ENCODE results near the gene CCDC167. TPM values are rescaled to one million over a fixed set of nuclear protein-coding genes. Genes with fewer than 3 reads are reported as not detected.

CCDC167 gene
- total RNA-seq (2021; fragmentation: NEBNext Ultra II Directional; extraction: Animal tissue kit (Norgen Biotek cat#: 25700)), result 10 to 100 TPM; 19.0 to 23.8 (median 22.4) TPM
- long read RNA-seq, transcript CCDC167-201 (4 exons, 619 nt), result major isoform, 18 of 19 reads
- long read RNA-seq, partial matches to known transcripts, result 1 of 19 reads
- long read RNA-seq, other reads (novel, unspliced or antisense), result 0 of 19 reads

DNA sequence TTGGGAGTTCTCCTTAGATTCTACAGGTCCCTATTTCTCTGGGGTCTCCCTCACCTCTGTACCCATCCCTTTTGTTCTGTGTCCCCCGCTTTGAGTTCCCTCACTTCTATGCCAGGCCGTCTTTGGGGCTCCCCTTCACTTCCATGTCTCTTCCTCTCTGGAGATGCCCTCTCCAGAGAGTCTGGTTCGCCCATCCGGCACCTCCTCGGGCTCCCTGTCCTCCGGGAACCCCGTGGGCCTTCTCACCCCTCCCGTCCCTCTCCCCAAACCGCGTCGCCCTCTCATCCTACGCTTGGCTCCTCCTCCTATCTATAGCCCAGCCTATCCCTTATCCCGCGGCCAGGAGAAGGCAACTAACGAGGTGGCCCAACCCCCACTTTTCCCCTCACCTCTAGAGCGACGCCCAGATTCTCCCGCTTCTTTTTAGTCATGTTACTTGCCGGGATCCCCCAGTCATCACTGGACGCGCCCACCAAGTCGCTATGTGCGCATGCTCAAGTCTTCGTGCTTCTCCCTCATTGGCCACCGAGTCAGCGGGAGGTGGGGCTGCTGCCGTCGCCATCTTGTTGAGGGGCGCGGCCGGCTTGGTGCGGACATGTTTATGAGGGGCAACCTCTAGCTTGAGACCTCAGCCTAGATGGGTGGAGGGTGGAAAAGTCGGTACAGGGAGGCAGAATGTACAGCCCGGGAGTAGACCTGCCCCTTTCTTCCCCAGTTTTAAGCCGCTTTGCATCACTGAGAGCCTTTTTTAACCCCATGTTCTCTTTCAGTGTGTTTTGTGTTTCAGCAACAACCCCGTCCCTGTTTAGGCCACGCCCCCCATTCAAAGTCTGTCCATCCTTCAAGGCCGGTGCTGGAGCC is at the start of gene CCDC167:
Gene CCDC167, minus strand, starts transcription at position 461 of the 861 bp plus-strand sequence. Its CDS starts 30 bp downstream, at position 431.
- TF ChIP-seq CTCF (IDR thresholded peaks at IDR 0.05), result no peak
- H3K36me3 Mint-ChIP-seq (ENCODE audit: low read depth), result no peaks in the 10 kb centered on the region
- peaks cover 21% of the 10 kb centered on the region for H3K4me1 Mint-ChIP-seq (ENCODE audit: low read depth)
- no peaks in the 10 kb centered on the region for H3K9me3 Mint-ChIP-seq
- peak; percentile 96 for DNase-seq
- peak within 1 kb of the TSS; percentile 96 for H3K4me3 Mint-ChIP-seq
- peak within 1 kb of the TSS; percentile 89 for H3K27ac Mint-ChIP-seq
- H3K27me3 Mint-ChIP-seq (ENCODE audit: insufficient read depth), result peaks cover 16% of the 10 kb centered on the region

GRCh38 chr6:37549154-37549553 is 49.5 kb upstream of the CCDC167 start:
- DNase-seq, result no peak
- H3K36me3 Mint-ChIP-seq (ENCODE audit: low read depth), result no peaks in the 10 kb centered on the region
- H3K4me1 Mint-ChIP-seq (ENCODE audit: low read depth), result peaks cover 30% of the 10 kb centered on the region
- peaks cover 16% of the 10 kb centered on the region for H3K27me3 Mint-ChIP-seq (ENCODE audit: insufficient read depth)
- no peaks in the 10 kb centered on the region for H3K9me3 Mint-ChIP-seq
- no peak overlapping the region for H3K27ac Mint-ChIP-seq
- no peak overlapping the region for H3K4me3 Mint-ChIP-seq
- no peak for TF ChIP-seq CTCF (IDR thresholded peaks at IDR 0.05)

- H3K9me3 Mint-ChIP-seq, result no peaks in the 10 kb centered on the region
- TF ChIP-seq CTCF (IDR thresholded peaks at IDR 0.05), result no peak
- H3K36me3 Mint-ChIP-seq (ENCODE audit: low read depth), result no peaks in the 10 kb centered on the region
- no peak overlapping the region for H3K27ac Mint-ChIP-seq
- DNase-seq, result no peak
- no peak overlapping the region for H3K4me3 Mint-ChIP-seq
- H3K27me3 Mint-ChIP-seq (ENCODE audit: insufficient read depth), result peaks cover 16% of the 10 kb centered on the region
- H3K4me1 Mint-ChIP-seq (ENCODE audit: low read depth), result peaks cover 20% of the 10 kb centered on the region
These were observed 48.5 kb upstream of the CCDC167 start for GRCh38 chr6:37548067-37548674.

DNA sequence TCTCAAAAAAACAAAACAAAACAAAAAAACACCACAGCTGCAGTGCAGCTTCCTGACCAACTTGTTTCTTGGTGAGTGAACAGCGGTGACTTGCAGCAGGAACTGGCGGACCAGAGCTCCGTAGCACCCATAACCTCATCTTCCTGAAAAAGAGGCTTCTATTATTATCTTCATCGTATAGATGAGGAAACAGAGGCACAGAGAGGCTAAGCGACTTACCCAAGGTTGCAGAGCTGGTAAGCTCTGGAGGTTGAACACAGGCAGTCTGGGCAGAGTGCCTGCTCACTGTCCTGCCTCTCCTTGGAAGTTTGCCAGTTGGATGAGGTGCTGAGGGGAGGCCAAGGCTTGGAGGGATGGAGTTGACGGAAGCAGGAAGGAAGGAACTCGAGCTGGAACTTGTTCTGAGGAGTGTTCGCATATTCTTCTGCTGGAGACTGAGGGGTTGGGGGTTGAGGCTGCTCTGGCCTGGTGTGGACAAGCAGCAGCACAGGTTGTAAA is 47.9 kb upstream of the CCDC167 start:
- TF ChIP-seq CTCF (IDR thresholded peaks at IDR 0.05), result no peak
- Mint-ChIP-seq H3K36me3 (ENCODE audit: low read depth) (no peaks in the 10 kb centered on the region), H3K27me3 (ENCODE audit: insufficient read depth) (peaks cover 16% of the 10 kb centered on the region), H3K9me3 (no peaks in the 10 kb centered on the region), H3K27ac (no peak overlapping the region), H3K4me1 (ENCODE audit: low read depth) (peaks cover 14% of the 10 kb centered on the region), H3K4me3 (no peak overlapping the region; the same call in 1 of the 2 replicates)
- DNase-seq, result peak; percentile 34

DNA sequence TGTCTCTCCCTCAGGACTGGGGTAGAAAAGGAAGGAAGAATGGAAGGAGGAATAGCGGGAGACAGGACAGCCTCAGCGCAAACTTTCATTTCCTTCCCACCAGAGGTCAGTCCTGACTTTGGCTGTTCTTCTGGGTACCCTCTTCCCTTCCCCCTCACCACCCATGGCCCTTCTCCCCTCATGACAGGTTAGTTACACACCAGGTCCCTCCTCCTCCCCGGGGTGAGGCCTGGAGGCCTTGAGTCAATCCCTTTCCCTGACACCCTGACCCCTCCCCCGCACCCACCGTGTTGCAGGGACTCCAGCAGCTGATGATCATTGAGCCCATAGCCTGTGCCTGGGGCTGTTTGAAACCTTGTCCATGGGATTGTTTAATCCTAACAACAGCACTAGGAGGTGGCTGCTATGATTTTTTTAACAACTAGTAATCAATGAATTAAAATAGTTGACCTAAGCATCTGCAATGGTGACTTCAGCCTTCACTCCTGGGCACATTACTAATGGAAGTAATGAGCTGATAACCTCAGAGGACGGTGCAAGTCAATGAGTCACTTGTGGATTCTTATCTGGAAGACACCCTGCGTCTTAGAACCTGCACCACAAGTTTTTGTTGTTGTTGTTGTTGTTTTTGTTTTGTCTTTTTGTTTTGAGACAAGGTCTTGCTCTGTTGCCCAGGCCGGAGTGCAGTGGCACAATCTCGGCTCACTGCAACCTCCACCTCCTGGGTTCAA is 46.6 kb upstream of the CCDC167 start:
- H3K27me3 Mint-ChIP-seq (ENCODE audit: insufficient read depth), result peaks cover 24% of the 10 kb centered on the region
- no peaks in the 10 kb centered on the region for H3K36me3 Mint-ChIP-seq (ENCODE audit: low read depth)
- no peak for TF ChIP-seq CTCF (IDR thresholded peaks at IDR 0.05)
- no peak for DNase-seq
- H3K4me1 Mint-ChIP-seq (ENCODE audit: low read depth), result peaks cover 14% of the 10 kb centered on the region
- no peaks in the 10 kb centered on the region for H3K9me3 Mint-ChIP-seq
- H3K4me3 Mint-ChIP-seq, result no peak overlapping the region
- H3K27ac Mint-ChIP-seq, result no peak overlapping the region
